HepG2 (cell line): ENCODE results near the gene PLEKHG4B. TPM values are rescaled to one million over a fixed set of nuclear protein-coding genes. Genes with fewer than 3 reads are reported as not detected.

ENCODE experiments used
- AHDC1 ChIP-seq: sonication (generic); formaldehyde crosslinking; IDR thresholded peaks from 2 replicates; pipeline ENCODE4 v1.5.1; 2020; ENCODE audit warnings: mild to moderate bottlenecking, missing genetic modification reagents, borderline replicate concordance
- RBM39 ChIP-seq: fragments of 200-400 bp; formaldehyde crosslinking; IDR thresholded peaks from one replicate; pipeline ENCODE4 v1.6.1; 2018; ENCODE audit warnings: antibody characterized with exemption, mild to moderate bottlenecking, low read depth, low read length; ENCODE audit not compliant: poor library complexity, severe bottlenecking
- ZHX1 ChIP-seq: sonication (generic); formaldehyde crosslinking; IDR thresholded peaks from 2 replicates; pipeline ENCODE4 v1.8.1; 2022; ENCODE audit warnings: low read depth, mild to moderate bottlenecking, missing genetic modification reagents
- ZNF124 ChIP-seq: sonication (generic); formaldehyde crosslinking; IDR thresholded peaks from 2 replicates; pipeline ENCODE4 v1.4.0; 2020; ENCODE audit warnings: missing genetic modification reagents
- ZNF281 ChIP-seq: sonication (generic); formaldehyde crosslinking; IDR thresholded peaks from 2 replicates; pipeline ENCODE4 v1.4.0; 2020; ENCODE audit warnings: missing genetic modification reagents, borderline replicate concordance
- polyA plus RNA-seq, 8 experiments: library from polyadenylated mRNA; depleted of rRNA in 3 of 8; stranded (reverse) in 7 of 8; unstranded in 1 of 8; fragments of >200 nt; fragmentation: Illumina TruSeq in 4 of 8; extraction: Trizol in 4 of 8; gene quantifications; 2 replicates each; pipeline versions ENCODE4 v1.2.1 to v1.2.3, GENCODE V29; 2011 to 2016; ENCODE audit warnings: low read depth in 4 of 8, missing spikeins in 1 of 8, mixed read lengths in 1 of 8; ENCODE audit not compliant: insufficient read depth in 1 of 8
- total RNA-seq, 5 experiments: library from RNA; depleted of rRNA; stranded (reverse); fragments of >200 nt; fragmentation: Illumina TruSeq; extraction: Trizol; gene quantifications; 2 replicates each; pipeline ENCODE4 v1.2.3, GENCODE V29; 2016; ENCODE audit warnings: low read depth in 1 of 5

The PLEKHG4B gene
- total and polyA plus RNA-seq, 2 of the 13 experiments (the other 11 are each of a cell fraction or from before 2014, with no cell fraction given) = 0.09 TPM; not detected in 1

GRCh38 chr5:166441-167372 lies 74.7 kb downstream of the PLEKHG4B start (continued):
- TF ChIP-seq AHDC1 (CRISPR knock-in tag) = no peak
- no peak for TF ChIP-seq ZHX1 (CRISPR knock-in tag)
- no peak for TF ChIP-seq ZNF281 (CRISPR knock-in tag)
- TF ChIP-seq RBM39 = no peak
- TF ChIP-seq ZNF124 = no peak
- TF ChIP-seq, all 625 proteins: peak for 0
